DMS79 (cell line): ENCODE data around the gene RP2.

ENCODE experiments used
- DNase-seq: peaks from one replicate; lab custom pipeline; 2025; lab: John Stamatoyannopoulos, UW

Gene RP2

DNA sequence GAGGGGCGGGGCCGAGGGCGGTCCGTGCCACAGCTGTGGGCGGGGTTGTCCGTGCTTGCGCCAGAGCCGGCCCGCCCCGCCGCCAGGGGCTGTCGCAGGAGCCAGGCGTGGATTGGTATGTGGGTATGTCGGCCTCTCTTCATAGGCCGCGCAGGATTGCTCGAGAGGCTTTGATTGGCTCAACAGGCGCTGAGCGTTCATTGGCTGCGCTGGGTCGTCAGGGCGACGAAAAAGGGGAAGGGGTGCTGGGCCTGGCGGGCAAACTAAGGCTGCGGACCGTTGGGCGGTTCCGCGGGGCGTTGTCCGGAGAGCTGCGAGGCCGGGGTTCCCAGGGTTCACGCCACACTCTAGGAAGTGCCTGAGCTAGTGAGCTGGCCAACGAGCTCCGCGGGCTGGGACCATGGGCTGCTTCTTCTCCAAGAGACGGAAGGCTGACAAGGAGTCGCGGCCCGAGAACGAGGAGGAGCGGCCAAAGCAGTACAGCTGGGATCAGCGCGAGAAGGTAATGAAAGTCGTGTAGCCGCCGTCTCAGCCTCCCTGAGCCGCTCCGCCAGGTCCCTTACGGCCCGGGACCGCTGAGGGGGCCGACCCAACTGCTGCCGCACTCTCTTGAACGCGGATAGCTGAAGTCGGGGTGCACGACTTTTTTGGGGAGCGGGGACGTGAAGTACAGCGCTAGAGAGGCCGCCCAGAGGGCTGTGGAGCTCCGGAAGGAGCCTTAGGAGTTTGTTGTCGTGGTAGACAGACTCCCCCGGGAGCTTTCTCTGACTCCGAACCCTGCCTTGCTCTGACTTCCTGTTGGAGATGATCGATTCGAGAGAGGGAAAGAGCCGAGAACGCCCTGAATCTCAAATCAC, at the start of gene RP2:
Gene RP2, plus strand, starts transcription at position 343 of the 857 bp plus-strand sequence. Its CDS starts 58 bp downstream, at position 401.
- peak; percentile 64 for DNase-seq

GRCh38 chrX:46788902-46789301, 47.9 kb upstream of the RP2 start:
- DNase-seq = no peak

GRCh38 chrX:46791927-46792809, 44.7 kb upstream of the RP2 start:
- DNase-seq = no peak

- DNase-seq = no peak
Measured at GRCh38 chrX:46792810-46793188, 44.0 kb upstream of the RP2 start.

DNA sequence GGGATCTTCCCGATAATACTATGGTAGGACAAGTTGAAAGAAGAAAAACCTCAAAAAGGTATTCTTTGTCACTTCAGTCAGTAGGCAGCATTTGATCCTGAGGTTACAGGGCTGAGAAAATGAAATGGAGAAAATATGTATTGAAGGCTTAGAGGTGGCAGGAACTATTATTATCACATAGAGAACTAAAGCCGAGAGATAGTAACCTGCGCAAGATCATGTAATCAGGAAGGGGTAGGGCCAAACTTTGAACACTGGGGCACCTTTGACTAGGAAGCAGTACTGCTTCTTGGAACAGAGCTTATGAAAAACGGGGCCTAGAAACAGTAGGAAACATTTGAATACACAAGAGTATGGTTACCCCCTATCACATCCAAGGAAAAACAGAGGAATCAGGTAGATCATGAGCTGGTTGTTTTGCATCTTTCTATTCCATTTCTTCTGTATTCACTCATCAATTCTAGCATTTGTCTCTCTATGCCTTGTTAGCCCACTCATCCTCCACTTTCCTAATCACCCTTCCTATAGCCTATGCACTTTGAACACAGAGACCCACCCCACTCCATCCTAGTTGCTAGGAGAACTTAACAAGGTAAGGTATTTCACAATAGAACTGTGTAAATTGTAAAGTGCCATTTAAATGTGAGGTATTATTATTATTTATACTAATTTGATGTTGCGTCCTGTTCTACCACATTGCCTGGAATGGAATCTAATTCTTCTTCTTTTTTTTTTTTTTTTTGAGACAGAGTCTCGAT, 43.3 kb upstream of the RP2 start:
- DNase-seq = no peak

DNA sequence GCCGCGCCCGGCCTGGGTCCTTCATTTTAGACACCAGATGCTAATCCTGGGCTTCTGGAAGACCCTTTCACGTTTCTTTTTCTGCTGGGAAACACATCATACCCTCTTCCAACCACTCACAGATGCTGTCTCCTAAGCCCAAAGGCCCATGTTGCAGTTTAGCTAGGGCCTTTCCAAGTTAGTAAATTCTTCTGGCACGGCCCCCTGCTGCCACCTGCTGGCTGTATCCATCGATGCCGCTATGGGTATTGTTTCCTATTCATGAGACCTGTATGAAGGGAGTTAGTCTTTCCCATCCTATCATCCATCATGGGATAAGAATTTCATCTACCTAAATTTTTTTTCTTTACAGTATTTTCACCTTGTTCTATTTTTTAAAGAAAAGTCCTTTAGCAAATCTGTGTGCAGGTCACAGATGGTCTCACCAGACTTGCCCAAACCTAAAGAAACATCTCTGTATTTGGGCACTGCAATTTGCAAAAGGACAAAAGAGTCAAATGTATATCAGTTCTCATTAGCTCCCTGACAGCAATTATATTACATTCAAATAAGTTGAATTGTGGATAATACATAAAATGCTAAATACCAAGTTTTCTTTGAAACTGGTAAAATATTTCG, 40.2 kb upstream of the RP2 start:
- peak; percentile 3 for DNase-seq

DNA sequence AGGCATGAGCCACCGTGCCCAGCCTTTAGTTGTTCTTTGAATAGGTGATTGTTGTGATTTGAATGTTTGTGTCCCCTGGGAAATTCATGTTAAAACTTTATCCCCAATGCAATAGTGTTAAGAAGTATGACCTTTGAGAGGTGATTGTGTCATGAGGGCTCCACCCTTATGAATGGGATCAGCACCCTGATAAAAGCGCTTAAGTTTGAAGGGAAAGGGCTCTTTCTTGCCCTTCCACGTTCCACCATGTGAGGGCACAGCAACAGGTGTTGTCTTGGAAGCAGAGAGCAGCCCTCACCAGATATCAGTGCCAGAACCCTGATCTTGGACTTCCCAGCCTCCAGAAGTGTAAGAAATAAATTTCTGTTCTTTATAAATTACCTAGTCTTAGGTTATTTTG, 33.7 kb upstream of the RP2 start:
- no peak for DNase-seq

DNA sequence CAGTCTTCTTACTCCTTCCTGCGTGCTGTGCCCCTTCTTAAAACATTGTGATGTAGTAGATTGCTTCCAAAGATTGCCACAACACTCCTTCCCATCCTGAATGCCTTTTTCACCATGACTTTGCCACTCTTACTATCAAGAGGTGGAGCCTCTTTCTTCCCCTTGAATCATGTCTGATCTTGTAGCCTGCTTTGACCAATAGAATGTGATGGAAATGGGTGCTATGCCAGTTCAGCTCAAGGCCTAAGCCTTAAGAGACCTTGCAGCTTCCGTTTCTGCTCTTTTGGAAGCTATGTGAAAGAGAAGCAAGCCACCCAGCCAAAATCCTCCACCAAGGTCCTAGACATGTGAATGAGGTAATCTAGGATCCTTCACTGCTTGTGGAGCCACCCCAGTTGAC, 31.6 kb upstream of the RP2 start:
- DNase-seq = no peak

- DNase-seq = no peak
Measured at GRCh38 chrX:46811121-46811520, 25.7 kb upstream of the RP2 start.

GRCh38 chrX:46812445-46812844, 24.4 kb upstream of the RP2 start:
- no peak for DNase-seq

DNA sequence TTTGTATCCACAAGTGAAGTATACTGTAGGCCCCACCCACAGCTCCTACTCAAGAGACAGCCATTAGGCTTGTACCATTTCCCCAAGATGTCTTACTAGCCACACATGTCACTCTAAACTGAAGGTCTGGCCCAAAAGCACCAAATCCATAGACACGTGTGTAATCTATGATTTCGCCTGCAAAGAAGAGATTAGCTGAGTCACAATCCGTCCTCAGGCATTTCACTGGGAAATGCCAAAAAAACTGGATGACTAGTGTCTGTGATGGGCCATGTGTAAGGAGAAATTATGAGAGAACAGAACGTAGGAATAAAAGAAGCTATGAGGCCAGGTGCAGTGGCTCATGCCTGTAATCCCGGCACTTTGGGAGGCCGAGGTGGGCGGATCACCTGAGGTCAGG, 21.9 kb upstream of the RP2 start:
- DNase-seq = no peak

DNA sequence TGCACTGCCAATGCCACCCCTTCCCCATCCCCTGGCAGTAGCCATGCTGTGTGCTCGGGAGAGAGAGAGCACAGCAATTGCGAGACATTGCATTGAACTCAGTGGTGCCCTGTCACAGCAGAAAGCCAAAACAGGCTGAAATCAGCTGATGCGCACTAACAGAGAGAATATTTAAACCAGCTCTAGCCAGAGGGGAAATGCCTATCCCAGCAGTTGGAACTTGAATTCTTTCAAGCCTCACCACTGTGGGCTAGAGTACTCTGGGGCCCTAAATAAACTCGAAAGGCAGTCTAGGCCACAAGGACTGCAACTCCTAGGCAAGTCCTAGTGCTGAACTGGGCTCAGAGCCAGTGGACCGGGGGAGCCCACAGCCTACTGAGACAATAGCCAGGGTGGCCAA, 17.7 kb upstream of the RP2 start:
- DNase-seq = no peak

- no peak for DNase-seq
Measured at GRCh38 chrX:46820391-46821100, 16.3 kb upstream of the RP2 start.

GRCh38 chrX:46823481-46823880, 13.4 kb upstream of the RP2 start:
- no peak for DNase-seq

- DNase-seq = no peak
Measured at GRCh38 chrX:46831765-46832327, 5.0 kb upstream of the RP2 start.

DNA sequence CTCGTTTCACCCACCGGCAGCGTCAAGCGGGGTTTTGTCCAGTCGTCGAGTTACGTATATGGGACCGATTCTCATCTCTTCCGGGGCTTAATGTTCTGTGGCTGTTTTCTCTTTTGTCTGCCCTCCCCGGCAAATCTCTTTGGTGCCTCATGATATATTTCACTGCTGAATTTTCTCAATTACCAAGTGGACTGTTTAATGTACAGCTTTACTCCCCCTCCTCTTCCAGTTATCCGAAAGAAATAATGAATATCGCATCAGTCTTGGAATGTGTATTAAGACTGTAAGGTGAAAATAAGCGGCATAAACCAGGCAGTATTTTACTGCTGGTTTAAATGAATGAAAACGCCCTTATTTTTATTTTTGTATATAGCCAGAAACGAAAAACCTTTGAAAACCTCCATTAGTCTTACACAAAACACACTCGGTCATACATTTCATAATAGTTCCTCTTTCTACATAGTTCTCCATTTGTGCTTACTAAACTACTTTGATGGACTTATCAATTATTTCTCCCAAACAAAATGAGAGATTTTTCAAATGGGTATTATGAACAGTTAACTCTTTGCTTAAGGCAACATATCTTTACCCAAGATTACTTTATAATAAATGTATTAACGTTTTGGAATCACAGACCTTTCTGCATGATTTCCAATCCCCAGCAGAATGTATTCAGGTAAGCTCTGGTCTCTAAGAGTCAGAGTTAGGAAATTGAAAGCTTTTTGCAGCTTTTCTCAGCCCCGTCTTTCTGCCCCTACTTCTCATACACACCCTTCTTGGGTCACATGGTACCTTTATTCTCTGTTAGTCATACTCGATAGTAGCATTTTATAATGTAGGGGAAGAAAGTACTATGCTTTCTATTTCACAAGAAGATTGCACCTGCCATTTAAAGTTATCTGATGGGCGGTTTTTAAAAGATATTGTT, 979 bp downstream of the RP2 start:
- DNase-seq = no peak

- no peak for DNase-seq
Measured at GRCh38 chrX:46838486-46838870, 1.6 kb downstream of the RP2 start.

DNA sequence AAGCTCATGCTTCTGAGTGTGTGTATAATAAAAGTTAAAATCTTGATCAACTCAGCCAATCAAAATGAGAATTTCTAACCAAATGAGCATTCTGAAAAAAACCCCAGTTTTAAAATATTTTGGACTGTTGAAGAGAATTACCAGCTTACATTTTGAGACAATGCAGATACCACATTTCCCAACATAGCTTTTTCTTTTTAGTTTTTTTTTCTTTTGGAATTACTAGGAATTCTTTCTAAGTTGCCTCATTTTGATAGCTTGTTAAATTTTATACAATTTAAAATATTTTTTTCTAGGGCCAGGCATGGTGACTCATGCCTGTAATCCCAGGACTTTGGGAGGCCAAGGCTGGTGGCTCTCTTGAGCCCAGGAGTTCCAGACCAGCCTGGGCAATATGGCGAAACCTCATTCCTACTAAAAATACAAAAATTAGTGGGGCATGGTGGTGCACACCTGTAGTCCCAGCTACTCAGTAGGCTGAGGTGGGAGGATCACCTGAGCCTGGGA, 2.2 kb downstream of the RP2 start:
- DNase-seq = no peak

DNA sequence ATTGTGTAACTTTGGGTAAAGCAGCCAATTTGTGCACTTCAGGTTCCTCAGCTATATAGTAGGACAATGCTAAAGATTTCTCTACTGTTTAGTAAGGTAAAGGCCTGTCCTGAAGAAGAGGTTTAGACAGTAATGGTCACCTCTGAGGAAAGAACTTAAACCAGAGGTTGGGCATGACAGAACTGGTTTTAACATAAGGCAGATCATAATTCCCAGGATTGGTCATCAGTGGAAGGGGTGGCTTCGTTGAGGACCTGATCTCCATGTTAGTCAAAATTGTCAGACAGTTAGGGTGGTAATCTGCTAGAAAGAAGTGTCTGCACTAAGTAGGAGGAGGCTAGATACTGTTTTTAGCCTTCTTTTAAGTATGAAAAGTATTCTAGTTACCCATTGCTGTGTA, 4.1 kb downstream of the RP2 start:
- DNase-seq = no peak

- peak; percentile 16 for DNase-seq
Measured at GRCh38 chrX:46841346-46841745, 4.5 kb downstream of the RP2 start.
